ENCODE data around the gene CTNNA1. TPM values are rescaled to one million over a fixed set of nuclear protein-coding genes. Genes with fewer than 3 reads are reported as not detected.
A peak's percentile ranks its signal among the peaks of the same experiment; 100 is the strongest.

Gene CTNNA1
- total and polyA plus RNA-seq, 2 donors from 2014 or later = 177 to 463 TPM

DNA sequence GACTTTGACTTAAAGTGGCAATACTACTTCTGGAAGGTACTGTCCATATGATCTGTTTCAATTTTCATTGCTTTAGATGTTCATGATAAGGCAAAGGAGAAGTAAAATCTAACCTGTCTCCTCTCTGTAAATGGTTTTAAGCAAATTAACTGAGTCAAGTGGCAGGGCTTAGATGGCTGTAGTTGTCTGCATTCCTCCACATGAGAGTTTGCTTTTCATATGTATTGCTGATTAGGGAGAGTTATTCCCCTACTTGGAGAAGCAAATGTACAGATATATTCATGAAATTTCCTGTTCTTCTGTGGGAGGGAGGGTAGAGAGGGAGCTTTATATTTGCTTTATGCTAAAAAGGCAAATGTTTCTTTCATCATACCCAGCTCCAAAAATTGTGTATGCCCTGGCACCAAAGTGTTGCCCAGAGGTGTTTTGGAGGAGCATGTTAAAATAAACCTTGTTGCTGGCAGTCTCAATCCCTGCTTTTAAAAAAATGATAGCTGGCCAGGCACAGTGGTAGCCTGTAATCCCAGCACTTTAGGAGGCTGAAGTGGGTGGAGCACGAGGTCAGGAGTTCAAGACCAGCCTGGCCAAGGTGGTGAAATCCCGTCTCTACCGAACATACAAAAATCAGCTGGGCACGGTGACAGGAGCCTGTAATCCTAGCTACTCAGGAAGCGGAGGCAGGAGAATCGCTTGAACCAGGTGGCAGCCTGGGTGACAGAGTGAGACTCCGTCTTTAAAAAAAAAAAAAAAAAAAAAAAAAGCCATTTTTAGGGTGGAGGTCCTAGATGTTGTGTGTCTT is 125.4 kb downstream of the CTNNA1 start:
- Histone ChIP-seq H3K36me3 (ENCODE audit: control insufficient read depth in 2 of 3, insufficient read depth in 3 of 3, low read length in 3 of 3) (no peaks in the 10 kb centered on the region), H3K27me3 (ENCODE audit: control insufficient read depth, insufficient read depth, low read length) (no peaks in the 10 kb centered on the region), H3K9ac (ENCODE audit: low read length in 3 of 3) (no peak overlapping the region), H3K4me3 (ENCODE audit: low read length in 3 of 3) (no peak overlapping the region), H3K4me1 (ENCODE audit: control insufficient read depth in 2 of 3, insufficient read depth in 2 of 3, low read depth in 1 of 3, low read length in 3 of 3) (peaks cover 0 to 4% (median 2%) of the 10 kb centered on the region in 3 donors), H3K27ac (ENCODE audit: low read depth in 2 of 2, low read length in 2 of 2) (no peak overlapping the region), H3K9me3 (ENCODE audit: control insufficient read depth in 2 of 3, insufficient read depth in 1 of 3, low read length in 3 of 3) (no peaks in the 10 kb centered on the region)
- DNase-seq (no peak), FAIRE-seq (no peak)
- intact Hi-C loops (cut with DNase I) = no loop called here
- TF ChIP-seq, protein P1, sequence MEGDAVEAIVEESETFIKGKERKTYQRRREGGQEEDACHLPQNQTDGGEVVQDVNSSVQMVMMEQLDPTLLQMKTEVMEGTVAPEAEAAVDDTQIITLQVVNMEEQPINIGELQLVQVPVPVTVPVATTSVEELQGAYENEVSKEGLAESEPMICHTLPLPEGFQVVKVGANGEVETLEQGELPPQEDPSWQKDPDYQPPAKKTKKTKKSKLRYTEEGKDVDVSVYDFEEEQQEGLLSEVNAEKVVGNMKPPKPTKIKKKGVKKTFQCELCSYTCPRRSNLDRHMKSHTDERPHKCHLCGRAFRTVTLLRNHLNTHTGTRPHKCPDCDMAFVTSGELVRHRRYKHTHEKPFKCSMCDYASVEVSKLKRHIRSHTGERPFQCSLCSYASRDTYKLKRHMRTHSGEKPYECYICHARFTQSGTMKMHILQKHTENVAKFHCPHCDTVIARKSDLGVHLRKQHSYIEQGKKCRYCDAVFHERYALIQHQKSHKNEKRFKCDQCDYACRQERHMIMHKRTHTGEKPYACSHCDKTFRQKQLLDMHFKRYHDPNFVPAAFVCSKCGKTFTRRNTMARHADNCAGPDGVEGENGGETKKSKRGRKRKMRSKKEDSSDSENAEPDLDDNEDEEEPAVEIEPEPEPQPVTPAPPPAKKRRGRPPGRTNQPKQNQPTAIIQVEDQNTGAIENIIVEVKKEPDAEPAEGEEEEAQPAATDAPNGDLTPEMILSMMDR (IDR thresholded peaks at IDR 0.05; ENCODE audit: borderline replicate concordance, extremely low read depth, insufficient read depth) = no peak

DNA sequence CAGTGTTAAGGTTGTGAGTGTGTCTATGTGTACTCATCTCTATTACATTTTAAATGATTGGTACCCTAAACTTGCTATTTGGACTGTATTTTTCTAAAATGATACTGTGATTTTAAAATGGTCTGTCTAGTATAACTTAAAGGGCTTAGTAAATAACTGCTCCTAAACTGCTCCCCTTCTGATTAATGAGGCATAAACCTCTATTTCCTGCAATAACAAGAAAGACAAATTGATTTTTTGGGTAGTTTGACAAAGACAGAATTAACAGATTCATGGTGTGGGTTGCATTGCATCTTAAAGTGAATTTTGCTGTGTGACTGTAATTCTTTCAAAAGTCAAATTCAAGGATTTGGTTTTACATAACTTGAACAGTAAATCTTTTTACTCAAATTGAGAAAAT is 130.0 kb downstream of the CTNNA1 start:
- H3K9ac ChIP-seq (ENCODE audit: low read length in 3 of 3) = no peak overlapping the region
- peaks cover 0 to 4% (median 3%) of the 10 kb centered on the region in 3 donors for H3K4me1 ChIP-seq (ENCODE audit: control insufficient read depth in 2 of 3, insufficient read depth in 2 of 3, low read depth in 1 of 3, low read length in 3 of 3)
- H3K36me3 ChIP-seq (ENCODE audit: control insufficient read depth in 2 of 3, insufficient read depth in 3 of 3, low read length in 3 of 3) = peaks cover 5 to 13% (median 8%) of the 10 kb centered on the region in 3 donors
- no peak overlapping the region for H3K4me3 ChIP-seq (ENCODE audit: low read length in 3 of 3)
- DNase-seq (peak in 2 of 5 donors; percentile 51 to 72), FAIRE-seq (no peak)
- no peaks in the 10 kb centered on the region for H3K9me3 ChIP-seq (ENCODE audit: control insufficient read depth in 2 of 3, insufficient read depth in 1 of 3, low read length in 3 of 3)
- H3K27me3 ChIP-seq (ENCODE audit: control insufficient read depth, insufficient read depth, low read length) = no peaks in the 10 kb centered on the region
- intact Hi-C loops (cut with DNase I) = no loop called here
- H3K27ac ChIP-seq (ENCODE audit: low read depth in 2 of 2, low read length in 2 of 2) = no peak overlapping the region
- TF ChIP-seq, protein P1 (IDR thresholded peaks at IDR 0.05; ENCODE audit: borderline replicate concordance, extremely low read depth, insufficient read depth) = no peak

DNA sequence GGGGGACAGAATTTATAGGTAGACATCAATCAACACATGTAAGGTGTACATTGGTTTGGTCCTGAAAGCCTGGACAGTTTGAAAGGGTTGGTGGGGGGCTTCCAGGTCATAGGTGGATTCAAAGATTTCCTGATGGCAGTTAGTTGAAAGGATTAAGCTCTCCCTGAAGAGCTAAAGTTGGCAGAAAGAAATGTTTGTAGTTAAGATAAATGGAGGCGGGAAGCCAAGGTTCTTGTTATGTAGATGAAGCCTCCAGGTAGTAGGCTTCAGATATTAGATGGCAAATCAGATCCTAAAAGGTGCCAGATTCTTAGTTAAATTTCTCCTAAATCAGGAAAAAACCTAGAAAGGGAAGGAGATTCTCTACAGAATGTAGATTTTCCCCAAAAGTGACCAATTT is 130.9 kb downstream of the CTNNA1 start:
- Histone ChIP-seq H3K9ac (ENCODE audit: low read length in 3 of 3) (no peak overlapping the region), H3K36me3 (ENCODE audit: control insufficient read depth in 2 of 3, insufficient read depth in 3 of 3, low read length in 3 of 3) (peaks cover 8 to 19% (median 11%) of the 10 kb centered on the region in 3 donors), H3K27me3 (ENCODE audit: control insufficient read depth, insufficient read depth, low read length) (no peaks in the 10 kb centered on the region), H3K9me3 (ENCODE audit: control insufficient read depth in 2 of 3, insufficient read depth in 1 of 3, low read length in 3 of 3) (no peaks in the 10 kb centered on the region), H3K4me3 (ENCODE audit: low read length in 3 of 3) (no peak overlapping the region), H3K4me1 (ENCODE audit: control insufficient read depth in 2 of 3, insufficient read depth in 2 of 3, low read depth in 1 of 3, low read length in 3 of 3) (peaks cover 0 to 4% (median 3%) of the 10 kb centered on the region in 3 donors), H3K27ac (ENCODE audit: low read depth in 2 of 2, low read length in 2 of 2) (no peak overlapping the region)
- no peak for DNase-seq
- intact Hi-C loops (cut with DNase I) = no loop called here
- no peak for FAIRE-seq
- TF ChIP-seq, protein P1 (IDR thresholded peaks at IDR 0.05; ENCODE audit: borderline replicate concordance, extremely low read depth, insufficient read depth) = no peak

Data from kidney (tissue), 14 donors.